Measurements from ENCODE around the gene LRRC14B.

LRRC14B gene

DNA sequence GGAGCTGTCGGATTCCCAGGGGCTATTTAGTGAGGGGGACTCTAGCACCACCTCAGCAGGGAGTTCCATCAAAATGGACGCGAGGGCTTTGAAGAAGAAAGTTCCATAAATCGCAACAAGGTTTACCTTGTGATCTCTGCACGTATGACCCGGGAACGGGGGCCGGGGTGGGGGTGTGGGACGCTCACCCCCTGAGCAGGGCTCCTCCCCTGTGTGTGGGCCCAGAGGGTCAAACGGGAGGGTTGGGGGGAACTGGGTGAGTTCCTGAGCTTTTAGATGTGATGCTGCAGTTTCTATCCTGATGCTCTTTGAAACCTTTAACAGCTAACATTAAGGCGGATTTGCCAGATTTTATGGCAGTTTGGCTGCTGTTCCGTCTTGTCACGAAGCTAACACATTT, 18.9 kb upstream of the LRRC14B start:
- ChIA-PET CTCF (interaction anchor here (3.3 kb wide), 1 partner anchor 16 kb away, joined by 16 read pairs; no protein-coding TSS in a partner anchor), POLR2A (no interaction called here)
- H3K4me3 ChIP-seq (ENCODE audit: low read depth, low read length), result no peak overlapping the region
- TF ChIP-seq, protein P1, sequence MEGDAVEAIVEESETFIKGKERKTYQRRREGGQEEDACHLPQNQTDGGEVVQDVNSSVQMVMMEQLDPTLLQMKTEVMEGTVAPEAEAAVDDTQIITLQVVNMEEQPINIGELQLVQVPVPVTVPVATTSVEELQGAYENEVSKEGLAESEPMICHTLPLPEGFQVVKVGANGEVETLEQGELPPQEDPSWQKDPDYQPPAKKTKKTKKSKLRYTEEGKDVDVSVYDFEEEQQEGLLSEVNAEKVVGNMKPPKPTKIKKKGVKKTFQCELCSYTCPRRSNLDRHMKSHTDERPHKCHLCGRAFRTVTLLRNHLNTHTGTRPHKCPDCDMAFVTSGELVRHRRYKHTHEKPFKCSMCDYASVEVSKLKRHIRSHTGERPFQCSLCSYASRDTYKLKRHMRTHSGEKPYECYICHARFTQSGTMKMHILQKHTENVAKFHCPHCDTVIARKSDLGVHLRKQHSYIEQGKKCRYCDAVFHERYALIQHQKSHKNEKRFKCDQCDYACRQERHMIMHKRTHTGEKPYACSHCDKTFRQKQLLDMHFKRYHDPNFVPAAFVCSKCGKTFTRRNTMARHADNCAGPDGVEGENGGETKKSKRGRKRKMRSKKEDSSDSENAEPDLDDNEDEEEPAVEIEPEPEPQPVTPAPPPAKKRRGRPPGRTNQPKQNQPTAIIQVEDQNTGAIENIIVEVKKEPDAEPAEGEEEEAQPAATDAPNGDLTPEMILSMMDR (IDR thresholded peaks at IDR 0.05; ENCODE audit: insufficient read depth, low read length, missing control alignments), result no peak
- DNase-seq (ENCODE audit: low read depth, low spot score), result no peak

DNA sequence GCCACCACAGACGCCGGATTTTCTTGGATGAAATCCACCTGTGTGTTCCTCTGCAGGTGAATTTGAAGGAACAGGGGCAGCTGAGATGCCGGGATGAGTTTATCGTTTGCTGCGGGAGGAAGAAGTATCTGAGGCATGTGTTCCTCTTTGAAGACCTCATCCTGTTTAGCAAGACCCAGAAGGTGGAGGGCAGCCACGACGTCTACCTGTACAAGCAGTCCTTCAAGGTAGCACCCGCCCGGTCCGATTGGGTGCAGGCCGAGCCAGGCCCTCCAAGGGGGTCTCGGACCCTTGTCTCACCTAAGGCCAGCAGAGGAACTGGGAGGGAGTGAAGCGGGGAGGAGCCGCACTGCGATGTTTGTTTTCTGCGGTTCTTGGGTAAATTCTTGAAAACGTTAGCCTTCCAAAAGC, 18.4 kb upstream of the LRRC14B start:
- ChIA-PET POLR2A (no interaction called here), CTCF (interaction anchor here (3.3 kb wide), 1 partner anchor 15 kb away, joined by 16 read pairs; no protein-coding TSS in a partner anchor)
- TF ChIP-seq, protein P1 (IDR thresholded peaks at IDR 0.05; ENCODE audit: insufficient read depth, low read length, missing control alignments), result no peak
- DNase-seq (ENCODE audit: low read depth, low spot score), result no peak
- no peak overlapping the region for H3K4me3 ChIP-seq (ENCODE audit: low read depth, low read length)

DNA sequence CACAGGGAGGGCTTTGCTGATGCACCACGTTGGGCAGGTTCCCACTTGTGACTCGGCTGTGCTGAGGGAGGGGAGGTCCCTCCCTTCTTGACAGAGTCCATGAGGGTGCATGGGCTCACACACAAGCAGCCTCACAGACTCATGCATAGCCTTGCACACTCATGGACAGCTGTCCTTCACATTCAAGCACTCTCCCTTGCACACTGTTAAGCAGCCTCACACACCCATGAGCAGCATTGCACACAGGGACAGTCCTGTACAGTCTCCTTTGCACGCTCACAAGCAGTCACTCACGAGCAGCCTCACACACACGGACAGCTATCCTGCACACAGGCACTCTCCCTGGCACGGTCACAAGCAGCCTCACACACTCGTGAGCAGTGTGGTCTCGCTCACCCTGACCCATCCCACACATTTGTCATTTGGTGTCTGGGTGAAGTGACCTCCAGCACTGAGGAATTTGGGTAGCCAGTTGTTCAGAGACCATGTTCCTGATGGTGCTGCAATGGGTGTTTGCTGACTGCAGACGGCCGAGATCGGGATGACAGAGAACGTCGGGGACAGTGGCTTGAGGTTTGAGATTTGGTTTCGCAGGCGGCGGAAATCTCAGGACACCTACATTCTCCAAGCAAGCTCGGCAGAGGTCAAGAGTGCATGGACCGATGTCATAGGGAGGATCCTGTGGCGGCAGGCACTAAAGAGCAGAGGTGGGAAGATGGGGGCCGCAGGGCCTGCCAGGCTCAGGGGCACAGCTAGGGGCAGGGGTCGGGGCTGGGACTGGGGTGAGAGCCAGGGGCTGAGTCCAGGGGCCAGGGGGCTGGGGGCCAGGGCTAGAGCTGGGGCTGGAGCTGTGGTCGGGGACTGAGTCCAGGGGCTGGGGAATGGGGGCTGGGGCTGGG, 17.7 kb upstream of the LRRC14B start:
- TF ChIP-seq, protein P1 (IDR thresholded peaks at IDR 0.05; ENCODE audit: insufficient read depth, low read length, missing control alignments), result no peak
- DNase-seq (ENCODE audit: low read depth, low spot score), result no peak
- ChIA-PET CTCF (interaction anchor here (3.3 kb wide), 1 partner anchor 15 kb away, joined by 16 read pairs; no protein-coding TSS in a partner anchor), POLR2A (no interaction called here)
- no peak overlapping the region for H3K4me3 ChIP-seq (ENCODE audit: low read depth, low read length)

DNA sequence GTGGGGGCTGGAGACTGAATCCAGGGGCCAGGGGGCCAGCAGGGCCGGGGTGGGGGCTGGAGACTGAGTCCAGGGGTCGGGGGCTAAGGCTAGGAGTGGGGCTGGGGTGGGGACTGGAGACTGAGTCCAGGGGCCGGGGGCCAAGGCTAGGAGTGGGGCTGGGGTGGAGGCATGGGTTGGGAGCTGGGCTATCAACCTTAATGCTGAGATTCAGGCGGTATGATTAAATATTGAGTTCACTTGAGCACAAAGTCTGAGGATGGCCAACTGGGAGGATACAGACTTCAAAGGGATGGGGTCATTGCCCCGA, 17.0 kb upstream of the LRRC14B start:
- DNase-seq (ENCODE audit: low read depth, low spot score), result no peak
- POLR2A ChIA-PET, result no interaction called here
- TF ChIP-seq, protein P1 (IDR thresholded peaks at IDR 0.05; ENCODE audit: insufficient read depth, low read length, missing control alignments), result no peak
- CTCF ChIA-PET, result no interaction called here
- H3K4me3 ChIP-seq (ENCODE audit: low read depth, low read length), result no peak overlapping the region

DNA sequence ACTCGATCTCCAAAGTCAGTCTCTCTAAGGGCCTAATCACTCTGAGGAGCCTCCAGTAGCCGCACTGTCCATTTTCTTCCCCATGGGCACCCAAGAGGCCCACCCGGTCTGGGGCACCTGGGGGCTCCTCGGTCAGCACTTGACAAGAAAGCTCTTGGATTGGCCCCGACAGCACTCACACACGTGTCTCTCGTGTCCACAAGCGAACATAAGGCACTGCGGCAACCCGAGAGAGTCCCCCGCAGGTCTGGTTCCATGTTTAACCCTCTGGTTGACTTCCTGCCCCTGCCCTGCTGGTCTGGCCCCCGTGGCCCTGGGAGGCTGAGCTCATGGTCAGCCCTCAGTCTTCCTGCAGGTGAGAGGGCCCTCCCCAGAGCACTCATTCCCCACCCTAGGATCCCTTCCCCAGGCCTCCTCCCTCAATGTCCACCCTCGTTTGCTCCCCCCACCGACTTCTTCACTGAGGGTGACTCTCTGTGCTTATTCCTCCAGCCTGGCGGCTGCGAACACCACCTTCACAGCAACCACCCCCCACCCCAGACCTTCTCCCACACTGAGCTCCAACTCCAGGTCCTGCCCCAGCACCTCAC, 16.3 kb upstream of the LRRC14B start:
- TF ChIP-seq, protein P1 (IDR thresholded peaks at IDR 0.05; ENCODE audit: insufficient read depth, low read length, missing control alignments), result no peak
- no peak for DNase-seq (ENCODE audit: low read depth, low spot score)
- ChIA-PET CTCF (interaction anchor here (0.8 kb wide), 1 partner anchor 14 kb away, joined by 3 read pairs; no protein-coding TSS in a partner anchor), POLR2A (no interaction called here)
- no peak overlapping the region for H3K4me3 ChIP-seq (ENCODE audit: low read depth, low read length)

DNA sequence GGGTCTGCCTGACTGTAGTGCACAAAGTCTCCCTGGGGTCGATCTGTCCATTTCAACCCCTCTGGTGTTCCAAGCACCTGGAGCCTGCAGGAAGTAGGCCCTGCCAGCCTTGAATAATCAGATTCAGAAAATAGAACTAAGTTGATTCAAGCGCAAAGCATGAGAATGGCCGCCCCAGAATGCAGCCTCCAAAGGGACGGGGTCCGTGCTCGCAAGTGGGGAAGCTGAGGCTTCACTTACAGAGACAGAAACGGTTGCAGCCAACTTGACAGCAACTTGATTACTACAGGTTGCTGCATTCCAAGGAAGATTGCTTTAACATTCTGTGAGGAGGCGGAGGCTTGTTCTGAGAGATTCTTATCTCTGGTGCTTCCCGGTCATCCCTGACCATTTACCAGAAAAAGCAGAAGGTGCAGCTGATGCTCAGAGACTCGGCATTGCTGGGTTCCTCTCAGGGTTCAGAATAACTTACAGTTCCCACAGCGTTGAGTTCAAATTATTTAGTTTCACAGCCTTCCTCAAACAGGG, 14.9 kb upstream of the LRRC14B start:
- POLR2A ChIA-PET, result no interaction called here

More for the DNA sequence above, 14.9 kb upstream of the LRRC14B start:
- CTCF ChIA-PET, result interaction anchor here (1.1 kb wide), 1 partner anchor 12 kb away, joined by 3 read pairs; no protein-coding TSS in a partner anchor
- no peak overlapping the region for H3K4me3 ChIP-seq (ENCODE audit: low read depth, low read length)
- TF ChIP-seq, protein P1 (IDR thresholded peaks at IDR 0.05; ENCODE audit: insufficient read depth, low read length, missing control alignments), result no peak
- no peak for DNase-seq (ENCODE audit: low read depth, low spot score)

Data from AG04449 (cell line).